Peyer's patch (tissue), 4 donors: ENCODE data around the gene PKN3. TPM values are rescaled to one million over a fixed set of nuclear protein-coding genes. Genes with fewer than 3 reads are reported as not detected.
"Not testable (repeated sequence)": the region's sequence is repeated elsewhere in the genome, so short reads cannot be mapped to it uniquely, and the experiment has no call there.

Experiments used
- DNase-seq, 3 donors: peaks; one replicate each; pipeline ENCODE4 v3.0.0-alpha.2; 2017 to 2019
- H3K27ac ChIP-seq, 4 donors: fragments of 200-600 bp; sonication (generic); one replicate each; pipeline ENCODE4 v1.5.1; 2016 to 2019
- H3K27me3 ChIP-seq, 2 donors: fragments of 200-600 bp; sonication (generic); one replicate each; pipeline ENCODE4 v1.5.1; 2019
- H3K36me3 ChIP-seq, 3 donors: fragments of 200-600 bp; sonication (generic); one replicate each; pipeline ENCODE4 v1.5.1; 2016 to 2019
- H3K4me1 ChIP-seq, 4 donors: fragments of 200-600 bp; sonication (generic); one replicate each; pipeline ENCODE4 v1.5.1; 2016 to 2019
- H3K4me3 ChIP-seq, 4 donors: fragments of 200-600 bp; sonication (generic); 1 replicate in 3 of 4; 2 replicates in 1 of 4; pipeline ENCODE4 v1.5.1; 2016 to 2019; ENCODE audit warnings: mild to moderate bottlenecking in 1 of 4
- H3K9me3 ChIP-seq, 4 donors: fragments of 200-600 bp; sonication (generic); one replicate each; pipeline ENCODE4 v1.5.1; 2016 to 2019; ENCODE audit warnings: mild to moderate bottlenecking in 1 of 4
- POLR2A ChIP-seq, 2 donors: fragments of 450-650 bp; IDR thresholded peaks; one replicate each; pipeline ENCODE4 v1.5.1; 2017; ENCODE audit warnings: antibody characterized with exemption in 2 of 2, mild to moderate bottlenecking in 2 of 2, moderate library complexity in 2 of 2
- total RNA-seq, 4 donors: library from RNA; depleted of rRNA; stranded (reverse); fragments of >200 nt; gene quantifications; one replicate each; pipeline ENCODE4 v1.1.0, GENCODE V29; 2016
- TF ChIP-seq, protein P1 (sequence below), 6 experiments: fragments of 450-650 bp in 4 of 6; fragments of 200-600 bp in 2 of 6; sonication (generic) in 1 of 6; IDR thresholded peaks; one replicate each; pipeline ENCODE4 v1.5.1; 2017 to 2019; ENCODE audit warnings: antibody characterized with exemption in 6 of 6, mild to moderate bottlenecking in 3 of 6, moderate library complexity in 1 of 6

The PKN3 gene
- total RNA-seq, 4 donors from 2014 or later = 5.6 to 15.7 (median 9.3) TPM

DNA sequence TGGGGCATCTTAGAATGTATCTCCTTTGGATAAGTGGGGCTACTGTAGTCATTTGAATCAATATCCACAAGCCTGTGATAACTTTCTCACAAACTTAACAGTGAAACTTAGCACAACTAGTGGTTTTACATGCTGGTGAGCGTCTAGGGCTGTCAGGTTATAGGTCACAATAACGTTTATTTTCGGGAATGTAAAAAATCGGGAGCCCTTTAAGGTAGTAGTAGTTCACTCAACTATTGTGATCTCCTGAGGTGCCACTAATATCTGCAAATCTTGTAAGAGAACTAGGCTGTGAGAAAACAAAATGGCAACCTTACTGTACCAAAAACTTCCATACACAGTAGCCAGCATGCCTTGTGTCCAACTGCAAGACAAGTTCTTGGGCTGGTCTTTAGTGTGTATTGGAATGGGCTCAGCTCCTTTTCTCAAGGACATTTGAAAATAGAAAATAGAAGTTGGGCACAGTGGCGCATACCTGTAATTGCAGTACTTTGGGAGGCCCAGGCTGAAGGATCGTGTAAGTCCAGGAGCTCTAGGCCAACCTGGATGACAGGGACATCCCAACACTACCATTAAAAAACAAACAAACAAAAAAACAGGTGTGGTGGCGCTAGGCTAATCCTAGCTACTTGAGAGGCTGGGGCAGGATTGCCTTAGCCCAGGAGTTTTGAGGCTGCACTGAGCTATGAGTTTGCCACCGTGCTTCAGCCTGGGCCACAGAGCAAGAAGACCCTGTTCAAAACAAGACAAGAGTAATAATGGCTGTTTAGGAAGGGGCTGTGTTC is 5.2 kb upstream of the PKN3 start:
- H3K27ac ChIP-seq = no peak overlapping the region
- H3K4me1 ChIP-seq = peaks cover 0 to 3% (median 0%) of the 10 kb centered on the region in 4 donors
- peak in 1 of 3 donors; percentile 12 for DNase-seq
- no peaks in the 10 kb centered on the region for H3K27me3 ChIP-seq
- peaks cover 0 to 36% (median 0%) of the 10 kb centered on the region in 3 donors for H3K36me3 ChIP-seq
- H3K9me3 ChIP-seq = no peaks in the 10 kb centered on the region
- no peak overlapping the region for H3K4me3 ChIP-seq
- TF ChIP-seq, protein P1, sequence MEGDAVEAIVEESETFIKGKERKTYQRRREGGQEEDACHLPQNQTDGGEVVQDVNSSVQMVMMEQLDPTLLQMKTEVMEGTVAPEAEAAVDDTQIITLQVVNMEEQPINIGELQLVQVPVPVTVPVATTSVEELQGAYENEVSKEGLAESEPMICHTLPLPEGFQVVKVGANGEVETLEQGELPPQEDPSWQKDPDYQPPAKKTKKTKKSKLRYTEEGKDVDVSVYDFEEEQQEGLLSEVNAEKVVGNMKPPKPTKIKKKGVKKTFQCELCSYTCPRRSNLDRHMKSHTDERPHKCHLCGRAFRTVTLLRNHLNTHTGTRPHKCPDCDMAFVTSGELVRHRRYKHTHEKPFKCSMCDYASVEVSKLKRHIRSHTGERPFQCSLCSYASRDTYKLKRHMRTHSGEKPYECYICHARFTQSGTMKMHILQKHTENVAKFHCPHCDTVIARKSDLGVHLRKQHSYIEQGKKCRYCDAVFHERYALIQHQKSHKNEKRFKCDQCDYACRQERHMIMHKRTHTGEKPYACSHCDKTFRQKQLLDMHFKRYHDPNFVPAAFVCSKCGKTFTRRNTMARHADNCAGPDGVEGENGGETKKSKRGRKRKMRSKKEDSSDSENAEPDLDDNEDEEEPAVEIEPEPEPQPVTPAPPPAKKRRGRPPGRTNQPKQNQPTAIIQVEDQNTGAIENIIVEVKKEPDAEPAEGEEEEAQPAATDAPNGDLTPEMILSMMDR (IDR thresholded peaks at IDR 0.05) = no peak
- TF ChIP-seq POLR2A (IDR thresholded peaks at IDR 0.05) = no peak

DNA sequence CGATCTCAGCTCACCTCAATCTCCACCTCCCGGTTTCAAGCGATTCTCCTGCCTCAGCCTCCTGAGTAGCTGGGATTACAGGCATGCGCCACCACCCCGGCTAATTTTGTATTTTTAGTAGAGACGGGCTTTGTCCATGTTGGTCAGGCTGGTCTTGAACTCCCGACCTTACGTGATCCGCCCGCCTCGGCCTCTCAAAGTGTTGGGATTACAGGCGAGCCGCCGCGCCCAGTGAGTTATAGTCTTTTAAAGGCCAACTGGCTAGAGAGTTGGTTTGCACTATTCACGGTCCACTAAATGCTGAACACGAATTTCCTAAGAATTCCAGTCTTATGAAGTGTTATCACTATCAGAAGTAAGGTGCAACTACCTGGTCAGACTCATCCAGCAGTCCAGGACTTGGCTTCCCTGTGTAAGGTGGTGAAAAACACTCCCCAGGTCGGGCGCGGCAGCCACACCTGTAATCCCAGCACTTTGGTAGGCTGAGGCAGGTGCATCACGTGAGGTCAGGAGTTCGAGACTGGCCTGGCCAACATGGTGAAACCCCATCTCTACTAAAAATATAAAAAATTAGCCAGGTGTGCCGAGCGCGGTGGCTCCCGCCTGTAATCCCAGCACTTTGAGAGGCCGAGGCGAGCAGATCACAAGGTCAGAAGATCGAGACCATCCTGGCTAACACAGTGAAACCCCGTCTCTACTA is 3.1 kb upstream of the PKN3 start:
- H3K4me1 ChIP-seq, H3K9me3 ChIP-seq, H3K4me3 ChIP-seq, H3K27me3 ChIP-seq, H3K27ac ChIP-seq: not testable (repeated sequence)
- H3K36me3 ChIP-seq = peaks cover 0 to 15% (median 0%) of the 10 kb centered on the region in 3 donors
- peak in 1 of 3 donors; percentile 22 for DNase-seq

DNA sequence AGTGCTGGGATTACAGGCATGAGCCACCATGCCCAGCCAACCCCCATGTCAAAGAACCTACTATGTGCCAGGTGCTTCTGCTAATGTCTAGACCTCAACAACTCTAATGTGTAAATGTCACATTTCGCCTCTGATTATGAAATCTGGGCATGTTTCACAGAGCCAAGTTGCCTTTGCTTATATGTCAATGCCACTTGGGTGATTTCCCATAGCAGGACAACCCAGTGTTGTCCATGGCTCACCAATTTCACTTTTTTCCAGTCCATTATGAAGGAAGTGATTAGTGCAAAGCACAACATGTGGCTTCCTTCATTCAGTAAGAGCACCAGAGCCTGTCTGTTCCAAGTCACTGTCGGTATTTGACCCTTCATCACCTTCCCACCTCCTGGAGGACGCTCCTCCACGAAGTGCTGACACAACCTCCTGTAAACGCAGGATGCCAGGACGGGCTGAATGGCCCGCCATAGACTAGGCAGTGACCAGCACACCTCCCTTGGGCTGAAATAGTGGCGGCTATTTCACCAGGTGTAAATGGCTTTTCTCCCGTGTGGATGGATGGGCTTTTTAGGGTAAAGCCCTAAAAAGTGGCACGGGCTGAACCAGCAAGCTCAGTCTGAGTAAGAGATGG is 962 bp upstream of the PKN3 start:
- no peak overlapping the region for H3K27ac ChIP-seq

DNA sequence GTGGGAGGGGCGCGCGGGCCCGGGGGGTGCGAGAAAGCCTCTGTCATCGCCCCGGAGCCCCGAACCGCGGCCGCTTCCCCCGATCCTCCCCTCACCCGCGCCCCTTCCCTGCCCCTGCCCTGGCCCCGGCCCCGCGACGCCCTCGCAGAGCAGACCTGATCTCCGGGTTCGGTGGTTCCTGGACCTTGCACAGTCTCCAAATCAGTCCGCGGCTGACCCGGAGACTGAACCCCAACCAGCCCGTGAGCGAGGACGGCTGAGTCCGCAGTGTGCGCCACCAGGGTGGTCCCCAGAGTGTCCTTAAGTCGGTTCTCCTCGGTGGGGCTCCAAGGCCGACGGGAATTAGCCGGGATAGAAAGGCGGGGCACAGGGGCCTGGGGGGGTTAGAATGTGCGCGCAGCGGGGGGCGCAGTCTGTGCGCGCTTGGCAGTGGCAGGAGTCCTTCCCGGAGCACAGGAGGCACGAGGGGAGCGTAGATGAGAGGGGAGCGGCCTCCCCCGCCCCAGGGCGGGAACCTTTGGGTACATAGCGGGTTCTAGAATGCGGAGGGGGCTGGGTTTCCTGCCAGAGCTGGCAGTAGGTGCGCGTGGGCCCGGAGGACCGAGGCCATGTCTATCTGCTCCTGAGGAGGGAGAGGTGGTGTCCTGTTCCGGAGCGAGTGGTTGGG is 779 bp downstream of the PKN3 start:
- H3K27me3 ChIP-seq = no peaks in the 10 kb centered on the region
- no peaks in the 10 kb centered on the region for H3K36me3 ChIP-seq
- no peaks in the 10 kb centered on the region for H3K9me3 ChIP-seq
- H3K27ac ChIP-seq = peak overlapping the region; percentile 69 to 79 (median 74)
- DNase-seq = peak in 1 of 3 donors; percentile 58
- H3K4me3 ChIP-seq = peak overlapping the region; percentile 64 to 89 (median 78)
- H3K4me1 ChIP-seq = peaks cover 0 to 6% (median 2%) of the 10 kb centered on the region in 4 donors
- TF ChIP-seq, protein P1 (IDR thresholded peaks at IDR 0.05) = no peak
- no peak for TF ChIP-seq POLR2A (IDR thresholded peaks at IDR 0.05)

More for the DNA sequence above, 962 bp upstream of the PKN3 start:
- Histone ChIP-seq H3K27me3 (no peaks in the 10 kb centered on the region), H3K9me3 (no peaks in the 10 kb centered on the region), H3K4me3 (no peak overlapping the region), H3K36me3 (no peaks in the 10 kb centered on the region), H3K4me1 (peaks cover 0 to 6% (median 2%) of the 10 kb centered on the region in 4 donors)
- TF ChIP-seq, protein P1 (IDR thresholded peaks at IDR 0.05) = no peak
- no peak for TF ChIP-seq POLR2A (IDR thresholded peaks at IDR 0.05)
- DNase-seq = peak in 1 of 3 donors; percentile 29

DNA sequence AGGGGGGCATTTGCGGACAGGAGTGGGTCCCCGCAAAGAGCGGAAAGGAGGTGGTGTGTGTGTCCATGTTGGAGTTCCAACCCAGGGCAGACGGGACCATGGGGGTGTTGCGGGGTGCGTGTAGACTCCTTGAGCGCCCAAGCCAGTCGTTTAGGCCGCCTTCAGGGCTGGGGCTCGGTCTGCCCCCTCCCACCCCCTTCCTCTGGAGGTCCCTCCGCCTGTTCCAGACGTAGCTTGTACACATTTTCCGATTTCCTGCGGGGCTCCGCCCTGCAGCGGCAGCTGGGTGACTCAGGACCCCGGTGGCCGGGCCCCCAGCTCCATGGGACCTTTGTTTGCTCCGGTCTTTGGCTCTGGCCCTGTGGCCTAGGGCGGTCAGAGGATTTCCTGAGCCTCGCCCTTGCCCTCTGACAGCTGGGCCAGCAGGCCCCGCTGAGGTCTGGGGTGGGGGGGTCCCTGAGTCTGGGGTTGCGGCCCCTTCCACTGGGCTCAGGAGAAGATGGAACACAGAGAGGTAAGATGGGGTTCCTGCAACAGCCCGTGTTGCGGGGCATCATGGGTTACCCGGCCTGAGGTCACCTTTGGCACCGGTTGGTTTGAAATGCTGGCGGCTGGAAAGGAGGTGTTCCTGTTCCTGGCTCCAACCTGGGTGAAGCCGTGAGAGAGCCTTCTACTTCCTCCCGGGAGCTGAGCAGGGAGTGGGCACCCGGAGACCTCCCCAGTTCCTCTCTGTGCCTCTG is 1.5 kb downstream of the PKN3 start:
- TF ChIP-seq POLR2A (IDR thresholded peaks at IDR 0.05) = no peak
- TF ChIP-seq, protein P1 (IDR thresholded peaks at IDR 0.05) = no peak
- Histone ChIP-seq H3K27ac (peak overlapping the region; percentile 69 to 79 (median 74)), H3K36me3 (no peaks in the 10 kb centered on the region), H3K4me3 (peak overlapping the region; percentile 64 to 89 (median 78)), H3K27me3 (no peaks in the 10 kb centered on the region), H3K4me1 (peaks cover 0 to 6% (median 2%) of the 10 kb centered on the region in 4 donors), H3K9me3 (no peaks in the 10 kb centered on the region)
- peak in 1 of 3 donors; percentile 47 for DNase-seq
